Activated CD4-positive, alpha-beta T cell treated with anti-CD3 and anti-CD28 coated beads, Interleukin-2, Interleukin-4, amounts not matched to agents 100 ng/mL and 50 ng/mL, durations not matched to agents 16 hours and 8 hours (primary cell): ENCODE results near the gene PCDH17.

ENCODE experiments used
- DNase-seq: peaks from one replicate; pipeline ENCODE4 v3.0.0-alpha.2; 2020; ENCODE audit warnings: low spot score

The PCDH17 gene

DNA sequence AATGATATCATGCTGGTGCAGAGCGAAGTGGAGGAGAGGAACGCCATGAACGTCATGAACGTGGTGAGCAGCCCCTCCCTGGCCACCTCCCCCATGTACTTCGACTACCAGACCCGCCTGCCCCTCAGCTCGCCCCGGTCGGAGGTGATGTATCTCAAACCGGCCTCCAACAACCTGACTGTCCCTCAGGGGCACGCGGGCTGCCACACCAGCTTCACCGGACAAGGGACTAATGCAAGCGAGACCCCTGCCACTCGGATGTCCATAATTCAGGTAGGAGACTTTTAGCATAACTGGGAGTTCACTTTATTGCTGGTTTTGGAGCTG, 3.3 kb downstream of the PCDH17 start:
- no peak for DNase-seq

DNA sequence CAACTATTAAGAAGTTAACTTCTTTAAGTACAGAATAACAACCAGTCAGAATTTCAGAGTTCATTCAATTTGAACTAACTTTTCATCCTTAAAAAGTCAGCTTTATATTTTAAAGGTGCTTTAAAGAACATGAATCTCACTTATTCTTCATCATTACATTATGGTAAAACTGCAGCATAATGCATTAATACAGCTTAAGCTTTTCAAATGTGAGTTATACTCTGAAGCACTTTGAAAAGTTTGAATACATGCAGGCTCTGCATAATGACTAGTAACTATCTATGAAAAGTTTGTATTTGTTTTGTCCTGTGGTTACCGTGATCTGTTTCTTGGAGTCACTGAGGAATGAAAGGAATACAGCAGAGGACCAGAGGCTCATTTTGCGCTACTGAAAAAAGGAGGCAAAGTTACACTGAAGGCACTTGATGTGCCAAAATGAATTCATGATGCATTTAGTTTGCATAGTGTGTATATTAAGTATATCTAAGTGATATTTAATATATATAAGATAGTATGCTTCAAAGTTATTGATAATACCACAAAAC, 4.1 kb downstream of the PCDH17 start:
- DNase-seq, result no peak

DNA sequence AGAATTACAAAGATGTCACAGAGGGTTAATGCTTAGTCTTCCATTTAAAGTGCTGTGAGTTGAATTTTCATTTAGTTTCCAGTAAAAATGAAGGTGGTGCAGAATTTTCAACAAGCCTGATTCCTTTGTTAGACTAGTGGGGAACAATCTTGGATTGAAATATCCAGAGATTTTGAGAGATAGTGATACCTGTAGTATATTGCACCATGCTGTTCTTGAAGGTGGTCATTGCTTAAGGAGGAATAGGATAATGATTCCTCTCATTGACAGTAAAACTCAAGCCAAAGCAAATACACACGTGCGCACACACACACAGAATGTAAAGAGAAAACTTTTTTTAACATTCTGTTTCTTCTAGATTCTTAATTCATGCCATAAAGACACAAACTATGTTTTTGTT, 5.3 kb downstream of the PCDH17 start:
- no peak for DNase-seq

GRCh38 chr13:57637515-57637914, 6.0 kb downstream of the PCDH17 start:
- DNase-seq, result no peak

DNA sequence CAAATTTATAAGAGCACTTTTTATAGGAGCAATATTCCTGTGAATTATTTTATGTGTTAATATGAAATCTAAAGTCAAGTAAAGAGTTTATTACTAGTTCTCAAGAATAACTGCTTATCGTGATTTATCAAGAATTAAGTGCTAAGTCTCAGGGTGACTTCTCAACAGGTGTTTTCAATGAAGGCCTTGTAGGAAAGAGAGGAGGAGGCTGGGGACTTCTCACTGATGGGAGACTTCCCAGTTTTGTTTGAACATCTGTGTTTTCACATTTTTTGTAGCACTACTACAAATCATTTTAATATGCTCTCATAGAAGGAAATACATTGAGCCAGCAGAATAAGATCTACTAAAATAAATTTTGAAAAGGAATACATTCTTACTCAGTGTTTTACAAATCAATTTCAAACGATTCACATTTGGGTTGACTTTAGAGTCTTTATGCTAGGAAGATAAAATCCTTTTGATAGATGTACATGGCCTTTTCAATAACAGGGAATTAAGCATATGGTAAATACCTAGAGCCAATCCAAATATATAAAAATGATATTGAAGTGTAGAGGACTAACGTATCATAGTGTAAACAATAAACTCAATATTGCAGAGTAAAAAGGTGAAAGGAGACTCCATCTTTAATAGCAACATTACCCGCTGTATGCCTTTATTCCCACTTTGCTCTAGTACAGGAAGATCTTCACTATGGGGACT, 6.8 kb downstream of the PCDH17 start:
- no peak for DNase-seq

GRCh38 chr13:57640607-57641006, 9.1 kb downstream of the PCDH17 start:
- DNase-seq, result no peak

DNA sequence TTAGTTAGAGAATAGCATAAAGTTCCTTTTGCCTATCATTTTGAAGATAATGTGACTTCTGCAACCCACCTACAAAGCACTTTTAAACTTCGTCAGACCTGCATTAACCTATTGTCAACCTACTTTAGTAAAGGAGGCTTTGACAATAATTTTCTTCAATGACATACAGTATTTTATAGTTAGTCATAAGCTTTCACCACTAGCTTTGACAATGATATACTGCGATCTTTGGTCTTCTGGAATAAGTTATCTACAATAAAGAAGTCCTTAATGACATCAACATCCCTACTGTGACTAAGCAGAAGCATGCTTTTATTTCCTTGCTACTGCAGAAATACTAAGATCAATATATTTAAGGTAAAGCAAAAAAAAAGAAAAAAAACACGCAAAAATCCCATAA, 9.5 kb downstream of the PCDH17 start:
- DNase-seq, result no peak

GRCh38 chr13:57644106-57644505, 12.6 kb downstream of the PCDH17 start:
- no peak for DNase-seq

- DNase-seq, result no peak
Observed at GRCh38 chr13:57653229-57653989, 21.9 kb downstream of the PCDH17 start.

- no peak for DNase-seq
Observed at GRCh38 chr13:57665481-57665880, 33.9 kb downstream of the PCDH17 start.

DNA sequence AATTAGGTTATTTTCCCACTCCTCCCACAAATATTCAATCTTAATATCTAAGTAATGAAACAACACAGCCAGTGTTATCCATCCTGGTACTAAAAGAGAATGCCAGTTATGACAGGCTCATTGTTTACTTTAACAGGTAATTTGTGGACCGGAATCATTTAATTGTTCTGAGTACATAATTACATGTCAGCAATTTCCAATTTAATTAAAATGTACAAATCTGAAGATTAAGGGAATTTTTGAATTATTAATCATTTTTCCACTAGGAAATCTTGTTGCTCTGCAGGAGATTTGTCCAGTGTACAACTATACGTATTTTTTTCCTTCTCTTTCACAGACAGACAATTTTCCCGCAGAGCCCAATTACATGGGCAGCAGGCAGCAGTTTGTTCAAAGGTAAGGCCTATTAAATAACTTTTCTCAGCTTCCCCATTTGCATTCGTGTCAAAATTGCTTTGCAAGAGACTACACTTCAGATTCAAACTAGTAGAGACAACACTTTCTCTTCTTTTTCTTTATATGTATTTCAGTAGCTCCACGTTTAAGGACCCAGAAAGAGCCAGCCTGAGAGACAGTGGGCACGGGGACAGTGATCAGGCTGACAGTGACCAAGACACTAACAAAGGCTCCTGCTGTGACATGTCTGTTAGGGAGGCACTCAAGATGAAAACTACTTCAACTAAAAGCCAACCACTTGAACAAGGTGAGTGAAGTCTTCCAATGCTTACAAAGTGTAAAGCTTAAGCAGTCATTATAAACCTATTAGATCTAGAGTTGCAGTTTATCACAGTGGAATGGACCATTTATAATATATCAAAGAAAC, 34.8 kb downstream of the PCDH17 start:
- DNase-seq, result no peak

DNA sequence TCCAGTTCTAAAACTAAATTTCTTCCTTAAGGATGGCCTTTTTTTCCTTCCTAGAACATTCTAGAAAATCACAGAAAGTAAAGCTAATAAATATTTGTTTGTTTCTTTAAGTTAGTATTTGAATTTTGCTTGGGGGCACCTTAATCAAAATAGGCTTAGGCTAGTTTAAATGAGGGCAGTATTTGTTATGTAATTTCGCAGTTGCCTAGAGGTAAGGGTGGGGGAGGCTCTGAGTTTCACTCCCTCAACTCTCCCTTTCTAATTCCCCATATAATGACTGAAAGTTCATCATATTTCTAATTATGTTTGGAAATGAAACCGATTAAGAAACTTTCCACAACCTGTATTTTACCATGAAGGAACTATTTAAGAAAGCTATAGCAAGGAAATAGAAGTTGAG, 40.6 kb downstream of the PCDH17 start:
- DNase-seq, result no peak

DNA sequence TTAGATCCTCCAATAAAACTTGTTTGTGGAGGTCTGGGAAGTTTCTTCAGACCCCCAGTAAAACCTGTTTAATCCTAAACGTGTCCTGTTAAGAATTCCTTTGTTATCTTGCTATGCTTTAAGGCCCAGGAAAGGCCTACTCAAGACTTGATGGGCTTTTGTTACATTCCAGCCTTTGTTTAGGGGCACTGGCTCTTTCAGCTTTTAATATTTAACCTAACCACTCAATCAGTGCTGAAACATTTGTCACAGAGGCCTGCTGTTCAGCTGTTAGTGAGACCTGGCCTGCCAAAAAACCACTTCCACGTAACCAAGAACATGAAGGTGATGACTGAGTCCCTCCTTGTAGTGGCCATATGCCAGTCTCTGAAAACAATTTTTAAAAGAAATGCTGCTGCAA, 41.7 kb downstream of the PCDH17 start:
- DNase-seq, result no peak

- no peak for DNase-seq
Observed at GRCh38 chr13:57675526-57675925, 44.0 kb downstream of the PCDH17 start.

- DNase-seq, result no peak
Observed at GRCh38 chr13:57680609-57681008, 49.1 kb downstream of the PCDH17 start.

DNA sequence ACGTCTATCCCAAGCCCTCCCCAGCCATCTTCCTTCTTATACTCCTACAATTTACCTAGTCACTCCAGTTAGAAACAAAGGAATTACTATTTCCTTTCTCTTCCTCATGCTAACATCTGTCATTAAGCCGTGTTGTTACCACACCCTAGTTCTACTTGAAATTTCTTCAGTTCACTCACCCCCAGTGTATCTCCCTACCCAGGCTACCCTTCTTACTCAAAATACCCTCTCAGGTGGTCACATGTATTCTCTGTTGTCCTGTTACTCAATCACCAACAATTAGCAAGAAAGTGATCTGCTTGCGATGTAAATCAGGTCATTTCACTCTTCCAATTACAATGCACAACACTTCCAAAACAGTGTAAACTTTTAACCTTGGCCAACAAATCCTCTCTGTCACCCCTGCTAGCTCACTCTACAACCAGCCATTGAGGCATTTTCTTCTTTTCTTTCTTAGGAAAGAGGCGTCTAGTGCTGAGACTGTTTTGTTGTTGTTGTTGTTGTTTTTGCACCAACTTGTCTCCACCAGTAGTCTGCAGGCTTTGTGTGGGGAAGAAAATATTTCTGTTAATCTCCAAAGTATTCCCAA, 50.7 kb downstream of the PCDH17 start:
- DNase-seq, result no peak

GRCh38 chr13:57698851-57699250, 67.3 kb downstream of the PCDH17 start:
- DNase-seq, result no peak

DNA sequence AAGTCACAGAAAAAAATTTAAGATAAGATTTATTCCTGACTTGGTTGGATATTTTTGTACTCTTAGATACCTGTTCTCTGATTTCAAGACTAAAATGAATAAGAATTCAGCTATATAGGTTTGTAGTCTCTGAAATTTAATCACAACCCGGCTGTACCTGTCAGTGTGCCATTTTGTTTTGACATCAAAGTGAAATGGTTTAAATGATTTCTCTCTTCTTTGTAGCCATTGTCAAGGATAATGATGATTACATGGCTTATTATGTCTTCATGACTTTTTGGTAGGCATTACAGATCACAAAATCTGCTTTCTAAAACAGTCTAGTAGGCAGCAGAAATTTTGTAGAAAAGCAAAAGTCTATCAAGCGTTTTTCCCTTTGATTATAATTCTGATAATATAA, 72.5 kb downstream of the PCDH17 start:
- DNase-seq, result no peak

DNA sequence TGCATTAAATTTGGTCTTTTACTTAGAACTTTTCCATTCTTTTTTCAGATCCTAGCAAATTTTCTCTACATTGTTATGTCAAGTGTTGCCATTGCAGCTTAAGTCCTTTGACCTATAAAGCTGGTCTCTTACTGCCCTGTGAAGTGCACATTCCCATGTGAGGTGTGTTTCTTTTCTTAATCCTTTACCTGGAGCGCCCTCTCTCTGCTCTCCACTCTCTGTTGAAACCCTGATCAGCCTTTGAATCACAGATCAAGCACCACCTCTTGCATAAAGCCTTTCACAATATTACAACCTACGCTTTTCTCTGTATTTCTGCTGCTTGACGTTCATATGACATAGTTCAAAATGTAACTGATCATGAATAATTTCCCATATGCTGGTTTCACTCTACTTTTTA, 84.8 kb downstream of the PCDH17 start:
- no peak for DNase-seq

DNA sequence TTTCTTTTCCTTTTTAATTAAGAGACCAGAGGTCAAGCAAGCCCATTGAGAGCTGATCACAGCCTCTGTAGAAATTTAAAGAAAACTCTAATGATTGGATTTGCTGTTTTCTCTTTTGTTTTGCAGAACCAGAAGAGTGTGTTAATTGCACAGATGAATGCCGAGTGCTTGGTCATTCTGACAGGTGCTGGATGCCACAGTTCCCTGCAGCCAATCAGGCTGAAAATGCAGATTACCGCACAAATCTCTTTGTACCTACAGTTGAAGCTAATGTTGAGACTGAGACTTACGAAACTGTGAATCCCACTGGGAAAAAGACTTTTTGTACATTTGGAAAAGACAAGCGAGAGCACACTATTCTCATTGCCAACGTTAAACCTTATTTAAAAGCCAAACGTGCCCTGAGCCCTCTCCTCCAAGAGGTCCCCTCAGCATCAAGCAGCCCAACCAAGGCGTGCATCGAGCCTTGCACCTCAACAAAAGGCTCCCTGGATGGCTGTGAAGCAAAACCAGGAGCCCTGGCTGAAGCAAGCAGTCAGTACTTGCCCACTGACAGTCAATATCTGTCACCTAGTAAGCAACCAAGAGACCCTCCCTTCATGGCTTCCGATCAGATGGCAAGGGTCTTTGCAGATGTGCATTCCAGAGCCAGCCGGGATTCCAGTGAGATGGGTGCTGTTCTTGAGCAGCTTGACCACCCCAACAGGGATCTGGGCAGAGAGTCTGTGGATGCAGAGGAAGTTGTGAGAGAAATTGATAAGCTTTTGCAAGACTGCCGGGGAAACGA, 93.1 kb downstream of the PCDH17 start:
- DNase-seq, result no peak

GRCh38 chr13:57725480-57725879, 93.9 kb downstream of the PCDH17 start:
- no peak for DNase-seq

DNA sequence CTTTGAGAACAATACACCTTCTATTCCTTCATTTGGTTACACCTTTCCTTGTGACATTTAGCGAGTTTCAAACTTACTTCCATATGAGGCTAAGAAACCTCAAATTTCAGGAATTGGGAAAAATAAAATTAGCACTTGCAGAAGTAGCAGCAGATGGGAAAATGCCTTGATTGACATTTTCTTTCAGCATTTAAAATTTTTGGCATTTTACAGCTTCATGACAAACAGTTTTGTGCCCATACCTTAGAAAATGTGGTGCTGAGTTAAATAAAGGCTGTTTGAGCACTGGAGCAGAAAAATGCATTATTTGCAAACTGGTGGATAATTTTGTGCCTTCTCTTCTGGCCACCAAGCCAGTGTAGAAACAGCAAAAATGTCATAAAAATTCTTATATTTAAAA, 95.4 kb downstream of the PCDH17 start:
- no peak for DNase-seq
